ENCODE measurements around the gene PEX3. TPM values are rescaled to one million over a fixed set of nuclear protein-coding genes. Genes with fewer than 3 reads are reported as not detected.
"Not testable (repeated sequence)": the region's sequence is repeated elsewhere in the genome, so short reads cannot be mapped to it uniquely, and the experiment has no call there.

PEX3 gene
- total RNA-seq, 1 experiment from 2014 or later, result 19.7 TPM

DNA sequence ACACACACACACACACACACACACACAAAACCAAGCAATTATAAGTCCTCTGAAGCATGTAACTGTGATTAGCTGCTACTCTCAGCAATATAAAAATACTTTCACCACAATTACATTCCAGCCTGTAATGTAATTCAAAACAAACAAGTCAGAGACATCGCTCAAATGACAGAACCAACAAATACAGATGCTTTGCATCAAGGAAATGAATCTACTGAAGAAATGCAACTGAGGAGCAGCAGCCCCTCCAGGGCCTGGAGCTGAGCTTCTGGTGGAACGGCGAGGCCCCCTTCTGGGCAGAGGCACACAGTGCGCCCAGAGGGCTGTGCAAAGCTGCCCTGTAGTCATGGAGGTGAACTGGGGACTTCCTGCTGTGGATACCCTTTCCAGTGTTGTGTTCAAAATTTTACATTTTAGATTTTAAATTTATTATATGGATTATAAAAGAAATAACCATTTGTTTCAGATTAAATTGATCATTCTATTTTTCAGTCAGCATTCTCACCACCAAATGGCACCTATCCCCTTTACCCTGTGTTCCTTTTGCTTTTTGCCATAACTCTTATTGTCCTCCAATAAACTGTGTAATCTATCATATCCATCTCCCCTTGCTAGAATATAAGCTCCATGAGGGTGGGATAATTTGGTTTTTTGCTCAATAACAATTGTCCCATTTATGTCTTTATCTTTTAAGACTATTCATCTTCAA lies 23.3 kb upstream of the PEX3 start:
- 0 out of 2 replicates have a peak, but pooled peaks cover 3% of the 10 kb centered on the region for H3K4me1 ChIP-seq (replicated peaks)
- peak; percentile 64 to 68 for DNase-seq (ENCODE audit: low read depth in 1 of 2, low spot score in 2 of 2)
- H3K4me3 ChIP-seq, result no peak overlapping the region
- H3K9me3 ChIP-seq (replicated peaks), result no peaks in the 10 kb centered on the region
- H3K27me3 ChIP-seq (replicated peaks), result no peaks in the 10 kb centered on the region
- H3K27ac ChIP-seq, result no peak overlapping the region
- H3K36me3 ChIP-seq, result no peaks in the 10 kb centered on the region

- Histone ChIP-seq H3K4me1 (replicated peaks) (0 out of 2 replicates have a peak, but pooled peaks cover 3% of the 10 kb centered on the region), H3K27me3 (replicated peaks) (no peaks in the 10 kb centered on the region), H3K27ac (no peak overlapping the region), H3K9me3 (replicated peaks) (no peaks in the 10 kb centered on the region), H3K4me3 (no peak overlapping the region), H3K36me3 (no peaks in the 10 kb centered on the region)
- DNase-seq (ENCODE audit: low read depth in 1 of 2, low spot score in 2 of 2), result no peak
Measured at GRCh38 chr6:143429970-143430369, 20.6 kb upstream of the PEX3 start.

DNA sequence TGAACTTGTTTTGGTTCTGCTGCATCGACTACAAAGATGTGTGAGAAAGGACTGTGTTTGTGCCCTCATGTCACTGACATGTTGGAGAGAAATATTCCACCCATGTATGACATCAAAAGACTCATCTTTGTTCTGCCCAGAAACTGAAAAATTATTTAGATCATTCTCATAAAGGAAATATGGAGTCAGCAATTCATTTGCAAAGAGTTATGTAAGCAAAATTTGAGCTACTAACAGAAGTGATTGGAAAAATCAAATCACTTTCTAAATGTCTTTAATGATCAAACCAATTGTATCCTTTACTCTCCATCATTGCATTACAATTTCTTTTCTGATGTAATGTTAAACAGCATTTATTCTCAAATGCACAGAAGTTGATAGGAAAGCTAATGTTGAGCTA lies 19.4 kb upstream of the PEX3 start:
- H3K9me3 ChIP-seq (replicated peaks), result no peaks in the 10 kb centered on the region
- 0 out of 2 replicates have a peak, but pooled peaks cover 3% of the 10 kb centered on the region for H3K4me1 ChIP-seq (replicated peaks)
- no peaks in the 10 kb centered on the region for H3K27me3 ChIP-seq (replicated peaks)
- H3K4me3 ChIP-seq, result no peak overlapping the region
- no peaks in the 10 kb centered on the region for H3K36me3 ChIP-seq
- no peak for DNase-seq (ENCODE audit: low read depth in 1 of 2, low spot score in 2 of 2)
- no peak overlapping the region for H3K27ac ChIP-seq

- Histone ChIP-seq H3K4me1 (replicated peaks) (no peaks in the 10 kb centered on the region), H3K9me3 (replicated peaks) (no peaks in the 10 kb centered on the region), H3K27me3 (replicated peaks) (no peaks in the 10 kb centered on the region), H3K4me3 (no peak overlapping the region), H3K36me3 (no peaks in the 10 kb centered on the region), H3K27ac (no peak overlapping the region)
- DNase-seq (ENCODE audit: low read depth in 1 of 2, low spot score in 2 of 2), result no peak
Measured at GRCh38 chr6:143432588-143432987, 18.0 kb upstream of the PEX3 start.

DNA sequence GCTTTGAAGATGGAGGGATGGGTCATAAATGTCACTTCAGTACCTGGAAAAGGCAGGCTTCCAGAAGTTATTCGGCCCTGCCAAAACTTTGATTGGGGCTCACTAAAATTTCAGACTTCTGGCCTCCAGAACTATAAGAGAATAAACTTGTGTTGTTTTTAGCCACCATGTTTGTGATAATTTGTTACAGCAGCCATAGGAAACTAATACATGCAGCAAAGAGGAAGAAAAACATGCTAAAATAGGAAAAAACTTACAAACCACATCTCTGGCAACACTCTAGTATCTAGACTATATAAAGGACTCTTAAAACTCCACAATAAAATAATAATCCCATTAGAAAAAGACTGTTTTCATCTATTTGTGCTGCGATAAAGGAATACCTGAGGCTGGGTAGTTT lies 9.6 kb upstream of the PEX3 start:
- Histone ChIP-seq H3K9me3 (replicated peaks) (no peaks in the 10 kb centered on the region), H3K4me1 (replicated peaks) (no peaks in the 10 kb centered on the region), H3K4me3 (no peak overlapping the region), H3K27me3 (replicated peaks) (no peaks in the 10 kb centered on the region), H3K27ac (no peak overlapping the region), H3K36me3 (no peaks in the 10 kb centered on the region)
- no peak for DNase-seq (ENCODE audit: low read depth in 1 of 2, low spot score in 2 of 2)

DNA sequence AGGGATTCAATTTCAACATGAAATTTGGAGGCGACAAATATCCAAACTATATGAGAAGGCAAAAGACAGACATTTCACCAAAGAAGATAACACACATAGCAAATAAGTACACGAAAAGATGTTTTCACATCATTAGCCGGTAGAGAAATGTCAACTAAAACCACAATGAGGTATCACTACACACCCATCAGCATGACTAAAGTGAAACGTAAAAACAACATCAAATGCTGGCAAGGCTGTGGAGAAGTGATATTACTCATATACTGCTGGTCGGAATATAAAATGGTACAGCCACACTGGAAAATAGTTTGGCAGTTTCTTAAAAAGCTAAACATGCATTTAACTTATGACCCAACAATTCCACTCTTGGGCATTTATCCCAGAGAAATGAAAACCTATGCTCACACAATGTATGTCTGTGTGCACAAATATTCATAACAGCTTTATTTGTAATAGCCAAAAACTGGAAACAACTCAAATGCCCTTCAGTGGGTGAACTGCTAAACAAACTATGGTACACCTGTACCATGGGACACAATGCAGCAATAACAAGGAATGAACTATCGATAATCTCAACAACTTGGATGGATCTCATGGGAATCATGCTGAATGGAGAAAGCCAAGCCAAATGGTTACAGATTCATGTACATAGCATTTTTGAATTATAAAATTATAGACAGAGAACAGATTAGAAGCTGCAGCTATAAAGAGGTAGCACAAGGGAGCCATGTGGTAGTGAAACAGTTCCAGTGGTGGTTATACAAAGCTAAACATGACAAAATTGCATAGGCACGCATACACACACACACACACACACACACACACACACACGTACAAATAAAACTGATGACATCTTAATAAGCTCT lies 8.7 kb upstream of the PEX3 start:
- H3K4me3 ChIP-seq, result no peak overlapping the region
- no peaks in the 10 kb centered on the region for H3K27me3 ChIP-seq (replicated peaks)
- no peaks in the 10 kb centered on the region for H3K9me3 ChIP-seq (replicated peaks)
- H3K36me3 ChIP-seq, result no peaks in the 10 kb centered on the region
- no peak for DNase-seq (ENCODE audit: low read depth in 1 of 2, low spot score in 2 of 2)
- no peak overlapping the region for H3K27ac ChIP-seq
- no peaks in the 10 kb centered on the region for H3K4me1 ChIP-seq (replicated peaks)

DNA sequence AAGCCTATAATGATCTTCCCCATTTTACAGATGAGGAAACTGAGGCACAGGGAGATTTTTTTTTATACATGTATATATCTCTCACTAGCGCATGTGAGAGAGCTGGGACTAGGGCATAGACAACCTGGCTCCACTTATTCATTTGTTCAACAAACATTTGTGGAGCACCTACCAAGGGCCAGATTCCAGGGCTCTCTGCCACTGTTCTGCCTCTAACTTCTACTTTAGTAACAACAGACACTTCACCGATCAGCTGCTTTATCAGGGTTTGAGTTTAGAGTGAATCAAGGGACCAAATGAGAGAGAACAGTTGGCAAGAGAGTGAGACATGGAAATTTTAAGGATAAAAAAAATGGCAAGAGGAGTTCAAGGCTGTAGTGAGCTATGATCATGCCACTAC lies 7.5 kb upstream of the PEX3 start:
- Histone ChIP-seq H3K36me3 (no peaks in the 10 kb centered on the region), H3K4me1 (replicated peaks) (no peaks in the 10 kb centered on the region), H3K9me3 (replicated peaks) (no peaks in the 10 kb centered on the region), H3K27me3 (replicated peaks) (no peaks in the 10 kb centered on the region), H3K4me3 (no peak overlapping the region), H3K27ac (no peak overlapping the region)
- no peak for DNase-seq (ENCODE audit: low read depth in 1 of 2, low spot score in 2 of 2)

GRCh38 chr6:143447865-143448264 lies 2.7 kb upstream of the PEX3 start:
- H3K9me3 ChIP-seq (replicated peaks); H3K4me3 ChIP-seq; H3K36me3 ChIP-seq; H3K4me1 ChIP-seq (replicated peaks); DNase-seq (ENCODE audit: low read depth in 1 of 2, low spot score in 2 of 2); H3K27me3 ChIP-seq (replicated peaks); H3K27ac ChIP-seq: not testable (repeated sequence)

GRCh38 chr6:143449082-143449713 lies 1.4 kb upstream of the PEX3 start:
- H3K27me3 ChIP-seq (replicated peaks), result no peaks in the 10 kb centered on the region
- peaks cover 5% of the 10 kb centered on the region; the same call in 1 of the 2 replicates for H3K4me1 ChIP-seq (replicated peaks)
- DNase-seq (ENCODE audit: low read depth in 1 of 2, low spot score in 2 of 2), result no peak
- H3K36me3 ChIP-seq, result no peaks in the 10 kb centered on the region
- H3K9me3 ChIP-seq (replicated peaks), result no peaks in the 10 kb centered on the region
- H3K27ac ChIP-seq, result no peak overlapping the region
- peak overlapping the region; percentile 60 for H3K4me3 ChIP-seq

DNA sequence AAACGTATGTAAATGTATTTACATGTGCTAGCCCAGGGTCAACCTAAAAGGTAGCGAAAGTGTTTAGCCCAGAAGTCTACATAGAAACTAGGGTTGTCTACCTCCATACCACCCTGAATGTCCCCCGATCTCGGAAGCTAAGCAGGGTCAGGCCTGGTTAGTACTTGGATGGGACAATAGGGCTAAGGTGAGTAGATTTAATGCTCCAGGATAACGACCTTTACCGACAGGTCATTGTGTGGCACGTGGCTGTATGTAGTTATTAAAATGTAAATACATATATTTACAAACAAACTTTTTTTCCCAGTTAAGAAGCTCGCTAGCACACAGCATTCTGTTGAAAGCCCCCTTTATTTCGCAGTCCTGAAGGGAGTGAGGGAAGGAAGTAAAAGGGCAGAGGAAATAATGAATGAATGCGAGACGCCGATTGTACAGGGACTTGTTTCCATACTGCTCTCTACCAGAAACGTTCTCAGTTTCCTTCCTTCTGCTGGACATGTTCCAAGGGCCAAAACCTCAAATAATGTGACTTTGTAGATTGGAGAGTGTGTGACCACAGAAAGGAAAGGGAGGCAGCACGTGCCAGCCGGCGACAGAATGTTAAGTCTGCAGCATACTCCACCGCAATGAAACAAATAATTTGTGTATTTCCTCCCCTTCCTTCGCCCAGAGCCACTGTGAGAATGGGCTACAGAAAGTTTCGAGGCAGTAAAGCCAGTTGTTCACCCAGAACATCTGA lies 722 bp upstream of the PEX3 start:
- peak overlapping the region; percentile 30 for H3K27ac ChIP-seq
- no peaks in the 10 kb centered on the region for H3K27me3 ChIP-seq (replicated peaks)
- no peak for DNase-seq (ENCODE audit: low read depth in 1 of 2, low spot score in 2 of 2)
- H3K36me3 ChIP-seq, result no peaks in the 10 kb centered on the region
- H3K9me3 ChIP-seq (replicated peaks), result no peaks in the 10 kb centered on the region
- peaks cover 5% of the 10 kb centered on the region; the same call in 1 of the 2 replicates for H3K4me1 ChIP-seq (replicated peaks)
- peak overlapping the region; percentile 60 for H3K4me3 ChIP-seq

DNA sequence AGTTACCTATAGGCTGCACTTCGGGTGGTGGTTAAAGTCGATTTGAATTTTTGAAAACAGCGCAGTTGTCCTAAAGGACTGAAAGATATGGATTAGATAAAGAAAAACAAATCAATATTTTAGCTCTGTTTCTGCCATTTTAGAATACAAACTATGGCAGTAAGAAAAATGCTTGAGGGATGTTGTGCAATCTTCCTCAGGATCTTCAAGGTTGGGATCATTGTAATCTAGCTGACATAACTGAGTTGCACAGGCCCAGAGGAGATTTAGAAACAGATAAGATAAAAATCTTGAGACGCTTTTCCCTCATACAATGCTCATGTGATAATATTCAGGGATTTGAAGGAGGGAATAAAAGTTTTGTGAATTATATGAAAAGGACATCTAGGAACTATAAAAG lies 926 bp downstream of the PEX3 start:
- no peak overlapping the region for H3K27ac ChIP-seq
- no peaks in the 10 kb centered on the region for H3K9me3 ChIP-seq (replicated peaks)
- H3K36me3 ChIP-seq, result no peaks in the 10 kb centered on the region
- H3K27me3 ChIP-seq (replicated peaks), result no peaks in the 10 kb centered on the region
- no peak for DNase-seq (ENCODE audit: low read depth in 1 of 2, low spot score in 2 of 2)
- peaks cover 5% of the 10 kb centered on the region; the same call in 1 of the 2 replicates for H3K4me1 ChIP-seq (replicated peaks)
- H3K4me3 ChIP-seq, result peak overlapping the region; percentile 60

DNA sequence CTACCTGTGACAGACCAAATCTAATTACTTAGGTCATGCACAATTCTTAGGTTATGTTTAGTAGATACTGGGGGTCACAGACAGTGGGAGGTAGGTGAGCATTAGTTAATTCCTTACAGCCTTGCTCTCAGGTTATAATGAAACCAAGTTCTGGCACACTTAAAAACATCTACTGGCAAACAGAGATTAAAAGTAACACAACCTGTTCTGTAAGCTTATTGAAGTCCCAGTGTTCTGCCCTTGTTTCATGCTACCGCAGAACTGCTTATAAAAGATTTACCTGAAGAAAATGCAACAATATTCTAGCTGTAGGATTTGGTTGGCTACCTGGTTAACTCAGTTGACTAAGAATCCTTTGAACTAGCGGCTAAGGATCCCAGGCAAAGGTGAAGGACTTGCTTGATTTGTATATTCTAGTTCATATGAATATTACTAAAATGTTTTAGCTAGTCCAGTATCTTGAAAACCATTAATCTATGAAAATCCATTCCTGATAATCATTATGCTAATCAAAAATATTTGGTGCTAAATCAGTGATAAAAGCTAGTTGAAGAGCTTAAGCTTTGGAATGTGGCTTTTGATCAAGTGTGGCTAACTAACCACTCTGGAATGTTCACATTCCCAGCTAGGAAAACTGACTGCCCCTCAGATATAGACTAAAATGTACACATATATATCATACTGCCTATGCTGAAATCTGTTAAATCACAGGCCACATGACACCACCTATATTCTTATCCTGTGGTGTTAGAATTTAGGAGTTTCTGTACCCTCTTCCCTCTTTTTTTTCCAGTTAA lies 7.2 kb downstream of the PEX3 start:
- Histone ChIP-seq H3K36me3 (peaks cover 7% of the 10 kb centered on the region; the same call in 1 of the 2 replicates), H3K27me3 (replicated peaks) (no peaks in the 10 kb centered on the region), H3K4me3 (no peak overlapping the region), H3K4me1 (replicated peaks) (peaks cover 5% of the 10 kb centered on the region; the same call in 1 of the 2 replicates), H3K9me3 (replicated peaks) (no peaks in the 10 kb centered on the region), H3K27ac (no peak overlapping the region)
- no peak for DNase-seq (ENCODE audit: low read depth in 1 of 2, low spot score in 2 of 2)

GRCh38 chr6:143465546-143465945 lies 14.9 kb downstream of the PEX3 start:
- no peaks in the 10 kb centered on the region for H3K27me3 ChIP-seq (replicated peaks)
- H3K9me3 ChIP-seq (replicated peaks), result no peaks in the 10 kb centered on the region
- no peaks in the 10 kb centered on the region for H3K4me1 ChIP-seq (replicated peaks)
- H3K4me3 ChIP-seq, result no peak overlapping the region
- no peak overlapping the region for H3K27ac ChIP-seq
- DNase-seq (ENCODE audit: low read depth in 1 of 2, low spot score in 2 of 2), result no peak
- peaks cover 5% of the 10 kb centered on the region for H3K36me3 ChIP-seq

All from SJSA1 (cell line).